Common myeloid progenitor, CD34-positive (primary cell): ENCODE data around the gene HEPN1.
A peak's percentile ranks its signal among the peaks of the same experiment; 100 is the strongest.

Source experiments
- CTCF ChIA-PET: fragments of 350-600 bp; sonication (Branson Sonifier 250); formaldehyde crosslinking; loops from one replicate; lab custom pipeline; 2021; ENCODE audit warnings: antibody characterized with exemption; lab: Charles Lee
- POLR2A ChIA-PET: fragments of 350-600 bp; sonication (Branson Sonifier 250); formaldehyde crosslinking; loops from one replicate; lab custom pipeline; 2021; ENCODE audit warnings: antibody characterized with exemption; lab: Charles Lee
- DNase-seq, 3 donors: peaks; one replicate each; pipeline versions ENCODE4 v3.0.0 to v3.0.0-alpha.2; 2013
- H3K27ac ChIP-seq, 2 experiments: 1 replicate in 1 of 2; 2 replicates in 1 of 2; pipeline ENCODE4 v1.7.0; 2013; ENCODE audit warnings: inconsistent platforms in 2 of 2, low read length in 2 of 2, mild to moderate bottlenecking in 2 of 2, low read depth in 1 of 2, moderate library complexity in 1 of 2; ENCODE audit not compliant: severe bottlenecking in 2 of 2, insufficient read depth in 1 of 2, poor library complexity in 1 of 2
- H3K27me3 ChIP-seq, 5 experiments: replicated peaks in 2 of 5; 1 replicate in 3 of 5; 2 replicates in 2 of 5; pipeline versions ENCODE4 v1.6.1 to v1.7.0; 2013; ENCODE audit warnings: low read length in 4 of 5, mild to moderate bottlenecking in 2 of 5, moderate library complexity in 2 of 5, inconsistent platforms in 1 of 5; ENCODE audit not compliant: insufficient read depth in 5 of 5, control insufficient read depth in 4 of 5
- H3K36me3 ChIP-seq, 4 experiments: 1 replicate in 2 of 4; 2 replicates in 2 of 4; pipeline versions ENCODE4 v1.6.1 to v1.7.0; 2013; ENCODE audit warnings: low read length in 3 of 4, control low read depth in 1 of 4, mild to moderate bottlenecking in 1 of 4; ENCODE audit not compliant: control insufficient read depth in 4 of 4, insufficient read depth in 4 of 4
- H3K4me1 ChIP-seq, 4 experiments: 1 replicate in 3 of 4; 2 replicates in 1 of 4; pipeline versions ENCODE4 v1.6.1 to v1.7.1; 2013; ENCODE audit warnings: low read length in 3 of 4, mild to moderate bottlenecking in 3 of 4, control low read depth in 1 of 4, inconsistent platforms in 1 of 4, moderate library complexity in 1 of 4; ENCODE audit not compliant: control insufficient read depth in 4 of 4, insufficient read depth in 4 of 4; ENCODE audit errors: control extremely low read depth in 1 of 4
- H3K4me3 ChIP-seq, 7 experiments: 1 replicate in 4 of 7; 2 replicates in 3 of 7; pipeline versions ENCODE4 v1.5.1 to v1.7.0; 2013; ENCODE audit warnings: mild to moderate bottlenecking in 7 of 7, low read length in 6 of 7, moderate library complexity in 6 of 7, inconsistent platforms in 2 of 7, low read depth in 2 of 7, control low read depth in 1 of 7; ENCODE audit not compliant: insufficient read depth in 4 of 7, control insufficient read depth in 1 of 7; ENCODE audit errors: extremely low read depth in 1 of 7
- H3K9me3 ChIP-seq, 5 experiments: 1 replicate in 4 of 5; 2 replicates in 1 of 5; pipeline versions ENCODE4 v1.6.1 to v1.7.1; 2013; ENCODE audit warnings: low read length in 4 of 5, mild to moderate bottlenecking in 2 of 5, inconsistent platforms in 1 of 5, low read depth in 1 of 5, moderate library complexity in 1 of 5; ENCODE audit not compliant: control insufficient read depth in 4 of 5, insufficient read depth in 2 of 5; ENCODE audit errors: control extremely low read depth in 1 of 5
- WGBS: methylation state at CpG from one replicate; pipeline ENCODE4 v1.1.5; 2013; ENCODE audit not compliant: insufficient coverage; 5-methylcytosine and 5-hydroxymethylcytosine counted together

The HEPN1 gene

GRCh38 chr11:124874571-124875255 lies 44.3 kb upstream of the HEPN1 start:
- no peak for DNase-seq
- 94% methylated on average over 7 of the region's 7 CpGs for WGBS
- H3K36me3 ChIP-seq = no peaks in the 10 kb centered on the region
- H3K4me1 ChIP-seq = peaks cover 0 to 39% (median 29%) of the 10 kb centered on the region in 4 experiments
- ChIA-PET CTCF (interaction anchor here (1.0 to 2.2 kb wide), 3 partner anchors 9 to 30 kb away, joined by 4 to 14 read pairs (median 12); partner anchors contain the start of gene ROBO3), POLR2A (no interaction called here)
- peaks cover 0 to 58% (median 40%) of the 10 kb centered on the region in 5 experiments for H3K27me3 ChIP-seq
- no peak overlapping the region for H3K4me3 ChIP-seq
- H3K9me3 ChIP-seq = no peaks in the 10 kb centered on the region
- no peak overlapping the region for H3K27ac ChIP-seq

- H3K27ac ChIP-seq = no peak overlapping the region
- peaks cover 0 to under 1% (median 0%) of the 10 kb centered on the region in 4 experiments for H3K36me3 ChIP-seq
- H3K4me3 ChIP-seq = peak overlapping the region in 3 of 7 experiments; percentile 74 to 89 (median 80)
- peaks cover 0 to 51% (median 34%) of the 10 kb centered on the region in 5 experiments for H3K27me3 ChIP-seq
- WGBS = 83% methylated on average over 1 of the region's 3 CpGs
- CTCF ChIA-PET = interaction anchor here (1.4 to 2.2 kb wide), 6 partner anchors 9 to 209 kb away, joined by 5 to 19 read pairs (median 12); partner anchors contain the start of genes ROBO3 and ROBO4
- peaks cover 0 to 45% (median 36%) of the 10 kb centered on the region in 4 experiments for H3K4me1 ChIP-seq
- POLR2A ChIA-PET = interaction anchor here (1.2 to 1.3 kb wide), 2 partner anchors 17 to 78 kb away, joined by 3 to 5 read pairs; no protein-coding TSS in a partner anchor
- no peak for DNase-seq
- no peaks in the 10 kb centered on the region for H3K9me3 ChIP-seq
Measured at GRCh38 chr11:124875401-124875800, 43.6 kb upstream of the HEPN1 start.

GRCh38 chr11:124875943-124876817 lies 42.9 kb upstream of the HEPN1 start:
- peaks cover 0 to 44% (median 28%) of the 10 kb centered on the region in 5 experiments for H3K27me3 ChIP-seq
- H3K9me3 ChIP-seq = no peaks in the 10 kb centered on the region
- H3K27ac ChIP-seq = peak overlapping the region in 1 of 2 experiments; percentile 75
- peaks cover 0 to 4% (median 0%) of the 10 kb centered on the region in 4 experiments for H3K36me3 ChIP-seq
- CTCF ChIA-PET = interaction anchor here (0.5 to 2.2 kb wide), 17 partner anchors 8 to 575 kb away, joined by 3 to 19 read pairs (median 5); partner anchors contain the start of genes ROBO3 and ROBO4
- peaks cover 0 to 53% (median 42%) of the 10 kb centered on the region in 4 experiments for H3K4me1 ChIP-seq
- WGBS = under 1% methylated on average over 65 of the region's 69 CpGs
- peak overlapping the region; percentile 40 to 89 (median 72) for H3K4me3 ChIP-seq
- peak; percentile 95 to 98 (median 98) for DNase-seq
- POLR2A ChIA-PET = interaction anchor here (0.6 to 1.3 kb wide), 5 partner anchors 11 to 77 kb away, joined by 3 to 5 read pairs (median 3); no protein-coding TSS in a partner anchor

GRCh38 chr11:124876818-124877630 lies 42.0 kb upstream of the HEPN1 start:
- 8% methylated on average over 24 of the region's 30 CpGs for WGBS
- Histone ChIP-seq H3K27ac (peak overlapping the region; percentile 15 to 75), H3K36me3 (peaks cover 0 to 4% (median under 1%) of the 10 kb centered on the region in 4 experiments), H3K4me1 (peaks cover 0 to 55% (median 42%) of the 10 kb centered on the region in 4 experiments), H3K4me3 (peak overlapping the region; percentile 40 to 89 (median 72)), H3K9me3 (no peaks in the 10 kb centered on the region), H3K27me3 (peaks cover 0 to 35% (median 26%) of the 10 kb centered on the region in 5 experiments)
- CTCF ChIA-PET = interaction anchor here (0.5 to 2.2 kb wide), 20 partner anchors 7 to 574 kb away, joined by 3 to 19 read pairs (median 4); partner anchors contain the start of genes CCDC15, ROBO3 and ROBO4
- POLR2A ChIA-PET = interaction anchor here (0.9 to 1.3 kb wide), 4 partner anchors 10 to 76 kb away, joined by 3 to 5 read pairs (median 4); no protein-coding TSS in a partner anchor
- no peak for DNase-seq

GRCh38 chr11:124877631-124877909 lies 41.5 kb upstream of the HEPN1 start:
- Histone ChIP-seq H3K4me3 (peak overlapping the region in 6 of 7 experiments; percentile 53 to 89 (median 73)), H3K9me3 (no peaks in the 10 kb centered on the region), H3K27ac (no peak overlapping the region), H3K4me1 (peaks cover 0 to 55% (median 42%) of the 10 kb centered on the region in 4 experiments), H3K27me3 (peaks cover 0 to 30% (median 23%) of the 10 kb centered on the region in 5 experiments), H3K36me3 (peaks cover 0 to 5% (median 2%) of the 10 kb centered on the region in 4 experiments)
- POLR2A ChIA-PET = interaction anchor here (1.1 kb wide), 1 partner anchor 182 kb away, joined by 3 read pairs; no protein-coding TSS in a partner anchor
- 23% methylated on average over 4 of the region's 10 CpGs for WGBS
- CTCF ChIA-PET = interaction anchor here (1.0 to 1.4 kb wide), 4 partner anchors 10 to 76 kb away, joined by 3 to 6 read pairs (median 5); partner anchors contain the start of gene CCDC15
- no peak for DNase-seq
